SU-DHL-6 (cell line): ENCODE results near the gene RPS6KA6.

Experiments
- H2AFZ ChIP-seq: fragments of 200-600 bp; sonication (generic); 2 replicates; pipeline ENCODE4 v1.6.1; 2014; ENCODE audit warnings: low read depth, mild to moderate bottlenecking, moderate library complexity, mixed read lengths, antibody characterized with exemption, low read length; ENCODE audit not compliant: severe bottlenecking
- H3F3A ChIP-seq: fragments of 200-600 bp; shearing (Covaris generic); 2 replicates; pipeline ENCODE4 v1.6.0; 2016; ENCODE audit warnings: antibody characterized with exemption, mild to moderate bottlenecking; ENCODE audit not compliant: insufficient read depth
- H3K27ac ChIP-seq: fragments of 200-600 bp; sonication (generic); 2 replicates; pipeline ENCODE4 v1.5.1; 2016; ENCODE audit warnings: low read depth, mild to moderate bottlenecking, low read length, moderate library complexity, mixed read lengths
- H3K27me3 ChIP-seq: fragments of 200-600 bp; sonication (generic), shearing (Covaris generic); 2 replicates; pipeline ENCODE4 v1.6.0; 2014; ENCODE audit warnings: mild to moderate bottlenecking, low read length
- H3K36me3 ChIP-seq: fragments of 200-600 bp; sonication (generic); 2 replicates; pipeline ENCODE4 v1.6.1; 2014; ENCODE audit warnings: mild to moderate bottlenecking, low read length, mixed read lengths
- H3K4me2 ChIP-seq: fragments of 300-600, 200-600 bp; shearing (Covaris generic), sonication (generic); 2 replicates; pipeline ENCODE4 v1.6.0; 2014; ENCODE audit warnings: low read length, low read depth, mild to moderate bottlenecking; ENCODE audit not compliant: poor library complexity, severe bottlenecking
- H3K4me3 ChIP-seq: fragments of 200-600 bp; sonication (generic); 2 replicates; pipeline ENCODE4 v1.5.1; 2014; ENCODE audit warnings: antibody characterized with exemption, low read length, mild to moderate bottlenecking, mixed read lengths; ENCODE audit not compliant: insufficient read depth, poor library complexity, severe bottlenecking
- H3K79me2 ChIP-seq: fragments of 200-600 bp; sonication (generic); 2 replicates; pipeline ENCODE4 v1.6.1; 2014; ENCODE audit warnings: mild to moderate bottlenecking, low read length, moderate library complexity; ENCODE audit not compliant: insufficient read depth
- H3K9ac ChIP-seq: fragments of 200-600 bp; sonication (generic); 2 replicates; pipeline ENCODE4 v1.7.0; 2014; ENCODE audit warnings: mild to moderate bottlenecking, low read length
- H3K9me2 ChIP-seq: fragments of 200-600 bp; sonication (generic); replicated peaks from 2 replicates; pipeline ENCODE4 v1.6.1; 2014; ENCODE audit warnings: low read length; ENCODE audit not compliant: insufficient read depth
- H3K9me3 ChIP-seq: fragments of 200-600 bp; sonication (generic); 2 replicates; pipeline ENCODE4 v1.6.1; 2014; ENCODE audit warnings: low read length, mixed read lengths; ENCODE audit not compliant: insufficient read depth
- H4K20me1 ChIP-seq: fragments of 200-600 bp; sonication (generic); 2 replicates; pipeline ENCODE4 v1.6.1; 2014; ENCODE audit warnings: low read depth, mild to moderate bottlenecking, antibody characterized with exemption, low read length, moderate library complexity, mixed read lengths
- CTCF ChIP-seq: fragments of 200-600 bp; sonication (generic); IDR thresholded peaks from one replicate; pipeline ENCODE4 v1.5.1; 2017; ENCODE audit warnings: antibody characterized with exemption, mild to moderate bottlenecking, low read length, moderate library complexity; ENCODE audit not compliant: insufficient read depth, poor library complexity, severe bottlenecking
- EZH2phosphoT487 ChIP-seq: fragments of 200-600 bp; sonication (generic), shearing (Covaris generic); conservative IDR thresholded peaks from 2 replicates; pipeline ENCODE4 v1.6.1; 2018; ENCODE audit warnings: mild to moderate bottlenecking, antibody characterized with exemption, low read length, moderate library complexity, mixed read lengths

The RPS6KA6 gene

GRCh38 chrX:84044051-84044450 is 143.9 kb downstream of the RPS6KA6 start:
- no peaks in the 10 kb centered on the region for H4K20me1 ChIP-seq
- H3K27me3 ChIP-seq = no peaks in the 10 kb centered on the region
- no peaks in the 10 kb centered on the region for H3F3A ChIP-seq
- no peaks in the 10 kb centered on the region for H3K36me3 ChIP-seq
- no peak overlapping the region for H3K4me3 ChIP-seq
- H3K27ac ChIP-seq = no peak overlapping the region
- TF ChIP-seq CTCF = no peak
- TF ChIP-seq EZH2phosphoT487 = no peak
- H3K9me3 ChIP-seq = no peaks in the 10 kb centered on the region
- H2AFZ ChIP-seq = no peak overlapping the region
- H3K4me2 ChIP-seq = no peak overlapping the region
- H3K79me2 ChIP-seq = no peaks in the 10 kb centered on the region
- H3K9ac ChIP-seq = no peak overlapping the region
- H3K9me2 ChIP-seq = no peaks in the 10 kb centered on the region
